HG03571 (cell line): ENCODE results near the gene C5orf15.
"Not testable (repeated sequence)": the region's sequence is repeated elsewhere in the genome, so short reads cannot be mapped to it uniquely, and the experiment has no call there.

Experiments used
- ATAC-seq: cut with Tn5 transposase; IDR thresholded peaks from one replicate; pipeline ENCODE4 v1.9.1; 2021; ENCODE audit not compliant: unreplicated experiment

The C5orf15 gene

DNA sequence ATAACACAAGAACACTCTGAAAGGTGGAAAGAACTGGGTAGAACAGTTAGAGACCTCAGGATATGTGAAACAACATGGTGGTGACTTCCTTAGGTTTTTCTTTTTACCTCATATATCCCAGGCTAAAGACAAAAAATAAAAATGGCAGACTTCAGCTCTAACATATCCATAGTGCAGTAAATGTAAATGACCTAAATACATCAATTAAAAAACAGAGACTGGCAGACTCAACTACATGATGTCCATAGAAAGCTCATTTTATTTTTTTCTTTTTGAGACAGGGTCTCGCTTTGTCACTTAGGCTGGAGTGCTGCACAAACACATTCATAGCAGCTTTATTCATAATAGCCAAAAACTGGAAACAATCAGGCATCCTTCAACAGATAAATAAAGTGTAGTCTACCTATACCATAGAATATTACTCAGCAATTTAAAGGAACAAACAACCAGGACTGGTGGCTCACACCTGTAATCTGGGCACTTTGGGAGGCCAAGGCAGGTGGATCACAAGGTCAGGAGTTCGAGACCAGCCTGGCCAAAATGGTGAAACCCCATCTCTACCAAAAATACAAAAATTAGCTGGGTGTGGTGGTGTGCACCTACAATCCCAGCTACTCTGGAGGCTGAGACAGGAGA lies 4.8 kb downstream of the C5orf15 start:
- ATAC-seq = no peak

DNA sequence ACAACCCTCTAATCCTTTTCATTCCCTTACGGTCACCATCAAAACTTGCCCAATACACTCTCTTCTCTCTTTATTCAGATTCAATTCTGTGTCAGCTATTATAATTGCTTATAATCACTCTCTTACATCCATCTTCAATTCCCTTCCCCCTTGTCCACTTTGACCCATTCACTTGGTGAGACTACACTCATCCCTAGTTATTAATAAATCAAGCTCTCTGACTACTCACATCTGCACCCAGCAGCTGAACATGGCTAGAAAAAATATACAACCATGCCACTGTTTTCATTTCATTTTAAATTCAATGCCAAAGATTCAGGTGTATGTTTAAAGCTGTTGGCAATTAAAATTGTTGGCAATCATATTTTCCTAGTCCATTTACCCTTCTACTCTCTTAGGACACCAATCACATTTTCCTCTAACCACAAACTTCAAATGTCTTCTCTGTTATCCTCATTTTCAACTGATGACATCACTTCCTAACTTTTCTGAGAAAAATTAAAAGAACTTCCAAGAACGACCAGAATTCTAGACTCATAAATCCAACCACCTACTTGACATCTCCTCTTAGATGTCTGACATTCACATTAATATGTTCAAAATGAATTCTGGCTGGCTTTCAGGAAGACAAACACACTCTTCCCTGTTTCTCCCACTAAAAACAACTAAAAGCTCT lies 5.5 kb downstream of the C5orf15 start:
- ATAC-seq = no peak

DNA sequence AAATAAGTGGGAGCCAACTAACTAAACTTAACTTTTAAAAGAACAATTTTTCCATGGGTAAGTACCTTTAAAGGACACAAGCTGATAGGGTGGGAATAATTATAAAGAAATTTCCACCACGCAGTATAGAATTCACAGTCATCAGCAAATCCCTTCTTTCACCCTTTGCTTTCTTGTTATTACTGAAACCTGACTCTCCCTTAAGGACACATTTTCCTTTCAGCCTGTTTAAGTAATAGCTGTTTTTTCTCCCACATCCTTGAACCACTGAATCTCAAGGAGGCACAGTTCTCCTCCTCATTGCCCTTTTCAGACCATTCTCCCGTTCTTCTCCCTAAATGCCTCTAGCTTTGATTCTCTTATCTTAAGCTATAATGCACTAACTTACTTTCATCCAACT lies 6.3 kb downstream of the C5orf15 start:
- ATAC-seq = no peak

DNA sequence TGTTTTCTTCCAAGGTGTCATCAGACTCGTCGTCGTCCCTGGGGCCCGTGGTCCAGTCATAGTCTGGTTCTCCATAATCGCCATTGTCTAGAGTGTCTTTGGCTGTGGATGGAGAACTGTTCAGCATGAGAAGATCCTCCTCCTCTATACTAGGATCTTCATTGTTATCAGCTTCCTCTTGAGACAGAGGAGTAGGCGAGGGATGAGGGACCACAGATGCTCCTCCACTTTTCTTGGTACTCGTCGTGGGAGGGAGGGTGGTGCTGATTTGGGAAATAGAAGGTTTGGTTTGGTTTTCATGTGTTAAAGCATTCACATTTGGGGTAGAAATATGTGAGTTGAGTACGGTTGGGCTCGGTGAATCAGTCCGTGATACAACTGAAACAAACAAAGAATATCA lies 8.8 kb downstream of the C5orf15 start:
- no peak for ATAC-seq

DNA sequence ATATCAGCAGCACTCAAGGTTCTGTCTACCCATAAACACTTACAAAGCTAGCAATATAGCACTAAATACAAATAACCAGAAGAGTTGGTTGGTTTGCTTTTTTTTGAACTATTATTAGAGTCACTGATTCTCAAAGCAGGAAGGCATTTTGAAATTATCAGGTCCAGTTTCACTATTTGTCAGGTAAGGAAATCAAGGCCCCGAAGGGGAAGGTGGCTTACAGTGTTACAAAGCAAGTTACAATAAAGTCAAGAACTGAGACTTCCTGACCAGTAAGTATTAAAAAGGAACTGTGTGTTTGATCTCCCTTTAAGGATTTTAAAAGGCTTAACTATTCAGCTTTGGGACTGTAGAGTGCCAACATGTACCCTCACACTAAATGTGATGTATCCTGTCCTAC lies 10.8 kb downstream of the C5orf15 start:
- ATAC-seq = peak; percentile 71

DNA sequence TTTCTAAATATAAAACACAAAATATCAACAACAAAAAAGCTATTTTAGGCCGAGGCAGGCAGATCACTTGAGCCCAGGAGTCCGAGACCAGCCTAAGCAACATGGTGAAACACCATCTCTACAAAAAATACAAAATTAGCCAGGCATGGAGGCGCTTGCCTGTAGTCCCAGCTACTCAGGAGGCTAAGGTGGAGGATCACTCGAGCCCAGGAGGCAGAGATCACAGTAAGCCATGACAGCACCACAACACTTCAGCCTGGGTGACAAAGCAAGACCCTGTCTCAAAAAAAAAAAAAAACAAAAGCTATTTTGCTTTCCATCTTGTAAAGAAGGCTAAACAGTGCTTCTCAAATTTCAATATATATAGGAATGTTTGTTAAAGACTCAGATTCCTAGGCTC lies 11.3 kb downstream of the C5orf15 start:
- ATAC-seq = no peak

DNA sequence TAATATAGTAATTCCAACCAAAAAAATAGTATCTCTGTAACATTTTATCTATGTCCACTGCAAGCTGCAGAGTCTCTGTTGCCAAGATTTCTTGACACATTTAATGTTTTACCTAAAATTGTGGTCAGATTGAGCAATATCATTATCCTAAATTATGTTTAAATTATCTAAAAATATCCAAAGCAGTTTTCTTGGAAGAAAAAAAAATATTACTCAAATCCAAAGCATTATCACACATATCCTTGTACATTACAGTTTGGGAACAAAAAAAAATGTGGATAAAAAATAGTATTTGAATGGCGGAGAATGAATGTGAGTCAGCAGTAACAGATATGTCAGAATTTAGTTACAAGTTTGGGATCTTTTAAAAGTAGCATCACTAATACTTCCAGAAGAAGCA lies 12.2 kb downstream of the C5orf15 start:
- not testable (repeated sequence) for ATAC-seq

DNA sequence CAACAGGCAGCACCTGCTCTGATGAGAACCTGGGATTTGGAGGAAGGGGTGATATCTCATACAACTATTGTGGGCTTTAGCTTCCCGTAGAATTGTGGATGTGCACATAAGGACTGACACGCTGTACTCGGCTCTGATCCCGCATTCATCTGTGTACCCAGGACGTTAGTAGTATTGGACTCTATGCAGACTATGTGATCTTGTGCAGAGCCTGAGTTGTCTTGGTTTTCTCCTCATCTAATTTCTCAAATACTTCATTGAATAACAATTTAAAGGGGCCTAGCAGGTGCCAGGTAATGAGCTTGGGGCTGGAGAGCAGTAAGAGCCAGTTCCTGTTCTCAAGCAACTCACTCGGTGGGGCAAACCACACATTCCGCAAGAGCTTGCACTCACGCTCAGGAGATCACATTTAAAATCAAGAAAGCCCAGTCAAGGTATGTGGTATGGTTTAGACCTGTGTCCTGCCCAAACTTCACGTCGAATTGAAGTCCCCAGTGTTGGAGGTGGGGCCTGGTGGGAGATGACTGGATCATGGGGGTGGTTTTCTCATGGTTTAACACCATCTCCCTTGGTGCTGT lies 14.8 kb downstream of the C5orf15 start:
- ATAC-seq = no peak

DNA sequence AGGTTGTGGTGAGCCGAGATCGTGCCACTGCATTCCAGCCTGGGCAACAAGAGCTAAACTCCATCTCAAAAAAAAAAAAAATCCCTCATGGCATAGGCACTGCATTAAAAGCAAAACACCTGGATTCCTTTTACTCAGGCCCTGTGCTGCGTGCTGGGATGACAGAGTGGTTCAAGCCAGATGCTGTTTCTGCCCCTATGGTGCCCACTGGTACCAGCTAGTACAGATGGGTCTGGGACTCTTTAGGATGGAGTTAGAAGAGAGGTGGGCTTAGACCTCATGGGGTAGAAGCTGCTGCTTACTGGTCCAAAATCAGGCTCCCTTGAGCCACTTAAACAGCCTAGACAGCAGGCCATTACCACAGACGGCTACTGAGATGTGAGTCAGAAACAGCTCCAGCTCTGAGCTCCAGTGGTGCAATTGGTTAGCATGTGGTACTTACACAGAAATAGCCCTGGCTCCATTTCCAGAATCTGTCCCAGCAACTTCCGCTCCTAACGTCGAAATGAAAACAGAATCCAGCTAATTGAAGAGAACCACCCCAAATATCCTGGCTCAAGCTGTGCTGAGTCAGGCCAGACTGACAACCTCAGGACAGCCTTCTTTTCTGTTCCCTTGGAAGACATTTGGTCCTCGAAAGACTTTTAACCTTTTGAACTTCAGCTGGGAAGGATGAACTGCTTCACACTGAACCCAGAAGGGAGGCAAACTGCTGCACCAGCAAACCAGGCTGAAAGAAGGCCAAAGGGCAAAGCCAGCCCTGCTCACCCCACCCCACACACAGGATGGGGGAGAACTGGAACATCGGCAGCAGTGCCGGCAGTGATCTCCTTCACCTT lies 15.5 kb downstream of the C5orf15 start:
- ATAC-seq = no peak

DNA sequence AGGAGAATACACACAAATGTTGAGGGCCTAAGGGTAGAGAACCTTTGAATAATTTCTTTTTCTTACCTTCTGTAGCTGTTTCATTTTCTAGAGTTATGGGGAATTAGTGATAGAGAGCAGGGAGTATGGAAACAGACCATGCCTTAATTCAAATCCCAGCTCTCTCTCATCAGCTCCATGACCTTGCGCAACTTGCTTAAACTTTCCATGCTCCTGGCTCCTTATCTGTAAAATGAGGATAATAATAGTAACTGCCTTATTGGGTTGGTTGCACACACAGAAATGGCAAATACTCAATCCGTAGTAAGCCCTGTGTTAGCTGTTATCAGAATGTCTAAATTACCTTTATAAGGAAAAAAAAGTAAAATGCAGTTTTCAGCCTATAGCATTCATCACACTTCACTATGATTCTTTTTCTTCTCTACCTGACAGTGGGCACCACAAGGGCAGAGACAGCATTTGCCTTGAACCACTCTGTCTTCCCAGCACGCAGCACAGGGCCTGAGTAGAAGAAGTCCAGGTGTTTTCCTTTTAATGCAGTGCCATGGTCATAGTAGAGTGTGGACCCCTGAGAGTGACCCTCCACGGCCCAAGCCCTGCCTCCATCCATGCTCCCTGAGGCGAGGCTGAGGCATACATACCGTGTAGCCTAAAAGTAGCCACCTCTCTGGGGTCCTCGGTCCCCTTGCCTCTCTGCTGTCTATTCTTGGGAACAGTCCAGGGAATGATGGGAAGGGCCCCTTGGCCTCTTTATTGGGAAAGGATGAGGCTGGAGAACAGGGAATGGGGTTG lies 17.4 kb downstream of the C5orf15 start:
- no peak for ATAC-seq

DNA sequence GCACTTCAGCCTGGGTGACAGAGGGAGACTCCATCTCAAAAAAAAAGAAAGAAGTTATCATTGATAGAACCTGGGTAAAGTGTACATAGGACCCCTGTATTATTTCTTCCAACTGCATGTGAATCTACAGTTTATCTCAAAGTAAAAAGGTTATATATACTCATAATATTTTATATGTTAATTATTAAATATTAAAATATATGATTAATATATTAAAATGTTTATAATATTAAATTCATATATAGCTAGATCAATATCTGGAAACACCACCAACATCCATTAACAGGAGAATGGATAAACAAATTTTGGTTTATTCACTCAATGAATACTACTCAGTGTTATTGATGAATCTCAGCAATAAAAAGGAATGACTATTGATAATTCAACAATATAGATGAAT lies 19.7 kb downstream of the C5orf15 start:
- no peak for ATAC-seq

DNA sequence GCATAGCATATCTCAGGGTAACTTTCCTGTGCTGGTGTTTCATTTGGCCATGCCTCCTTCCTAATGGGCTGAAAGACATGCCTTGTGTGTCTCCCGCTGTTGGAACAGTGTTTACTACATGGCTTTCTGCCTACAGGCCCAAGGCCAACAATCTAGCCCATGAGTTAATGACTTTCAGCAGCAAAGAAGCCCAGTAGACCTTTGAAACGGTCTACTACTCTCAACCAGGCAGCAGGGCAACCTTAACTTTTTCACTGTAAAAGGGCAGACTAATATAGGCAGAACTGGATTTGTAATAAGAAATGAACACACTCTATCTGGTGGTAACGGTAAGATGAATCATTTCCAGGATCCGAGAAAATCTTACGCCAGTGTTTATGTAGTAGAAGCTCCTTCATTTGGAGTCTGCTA lies 21.0 kb downstream of the C5orf15 start:
- no peak for ATAC-seq

DNA sequence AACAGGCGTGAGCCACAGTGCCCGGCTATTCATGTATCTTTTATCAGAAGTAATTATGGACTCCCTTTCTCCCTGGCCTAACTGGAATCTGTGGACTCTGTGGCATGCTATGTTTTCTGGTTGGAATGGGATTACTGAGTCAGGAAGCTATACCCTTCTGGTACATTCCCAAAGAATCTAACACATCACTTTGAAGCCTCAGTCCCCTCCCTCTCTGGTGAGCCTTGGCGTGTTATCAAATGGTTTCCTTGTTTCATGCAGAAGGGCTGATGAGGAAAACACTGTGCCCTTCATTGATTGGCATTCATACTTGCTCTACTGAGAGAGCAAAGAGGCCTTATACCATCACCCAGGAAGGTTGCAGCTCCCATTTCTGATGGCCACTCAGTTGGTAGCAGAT lies 22.9 kb downstream of the C5orf15 start:
- ATAC-seq = no peak

DNA sequence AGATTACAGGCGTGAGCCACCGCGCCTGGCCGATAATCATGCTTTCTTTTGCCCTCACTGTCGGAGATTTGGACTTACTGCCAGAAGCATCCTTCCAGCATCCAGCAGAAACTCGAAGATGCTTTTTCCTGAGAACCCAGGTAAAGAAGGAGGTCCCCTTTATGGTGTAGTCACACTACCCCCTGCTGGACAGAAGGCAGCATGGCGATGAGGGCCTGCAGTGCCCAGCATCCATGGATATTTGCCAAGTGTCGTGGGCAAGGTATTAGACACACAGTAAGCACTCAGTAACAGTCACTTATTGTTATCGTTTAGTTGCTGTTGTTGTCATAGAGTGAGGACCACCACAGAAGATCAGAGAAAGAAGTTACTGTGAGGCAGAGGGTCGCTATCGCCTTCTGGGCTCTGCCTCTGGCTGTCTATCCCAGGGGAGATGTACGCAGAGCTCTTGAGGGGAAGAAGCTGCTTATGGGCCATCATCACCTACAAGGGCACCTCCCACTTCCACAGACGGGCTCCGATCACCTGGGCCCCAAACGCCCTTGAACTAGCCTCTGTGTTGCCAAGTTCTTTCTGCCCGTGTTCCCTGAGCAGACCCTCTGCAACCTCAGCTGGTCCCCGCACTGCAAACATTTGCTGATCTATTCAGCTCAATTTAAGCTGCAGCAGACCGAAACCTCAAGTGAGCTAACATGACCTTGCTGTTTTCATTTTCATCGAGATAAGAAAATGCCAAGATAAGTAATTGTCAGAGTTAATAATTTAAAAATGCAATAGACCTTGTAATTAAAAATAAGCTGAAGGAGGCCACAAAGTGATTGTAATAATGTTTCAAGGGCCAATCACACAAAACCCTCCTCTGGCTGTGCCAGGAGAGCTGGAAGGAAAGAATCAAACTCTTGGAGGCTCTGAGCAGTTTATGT lies 23.9 kb downstream of the C5orf15 start:
- ATAC-seq = peak; percentile 57

DNA sequence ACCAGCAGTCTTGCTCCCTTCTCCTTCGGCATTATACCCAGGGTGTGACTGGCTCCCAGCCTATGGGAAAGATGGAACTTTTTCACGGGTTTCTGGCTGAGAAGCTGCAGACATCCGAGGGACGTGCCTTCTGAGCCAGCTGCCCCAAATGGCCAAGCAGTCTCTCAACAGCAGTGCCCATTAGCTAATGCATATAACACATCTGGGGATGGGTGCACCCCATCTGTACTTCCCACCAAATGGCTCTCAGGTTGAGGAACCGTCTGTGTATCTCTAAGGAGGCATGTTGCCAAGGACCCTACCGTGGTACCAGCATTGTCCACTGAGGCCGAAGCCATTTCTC lies 25.0 kb downstream of the C5orf15 start:
- ATAC-seq = no peak

DNA sequence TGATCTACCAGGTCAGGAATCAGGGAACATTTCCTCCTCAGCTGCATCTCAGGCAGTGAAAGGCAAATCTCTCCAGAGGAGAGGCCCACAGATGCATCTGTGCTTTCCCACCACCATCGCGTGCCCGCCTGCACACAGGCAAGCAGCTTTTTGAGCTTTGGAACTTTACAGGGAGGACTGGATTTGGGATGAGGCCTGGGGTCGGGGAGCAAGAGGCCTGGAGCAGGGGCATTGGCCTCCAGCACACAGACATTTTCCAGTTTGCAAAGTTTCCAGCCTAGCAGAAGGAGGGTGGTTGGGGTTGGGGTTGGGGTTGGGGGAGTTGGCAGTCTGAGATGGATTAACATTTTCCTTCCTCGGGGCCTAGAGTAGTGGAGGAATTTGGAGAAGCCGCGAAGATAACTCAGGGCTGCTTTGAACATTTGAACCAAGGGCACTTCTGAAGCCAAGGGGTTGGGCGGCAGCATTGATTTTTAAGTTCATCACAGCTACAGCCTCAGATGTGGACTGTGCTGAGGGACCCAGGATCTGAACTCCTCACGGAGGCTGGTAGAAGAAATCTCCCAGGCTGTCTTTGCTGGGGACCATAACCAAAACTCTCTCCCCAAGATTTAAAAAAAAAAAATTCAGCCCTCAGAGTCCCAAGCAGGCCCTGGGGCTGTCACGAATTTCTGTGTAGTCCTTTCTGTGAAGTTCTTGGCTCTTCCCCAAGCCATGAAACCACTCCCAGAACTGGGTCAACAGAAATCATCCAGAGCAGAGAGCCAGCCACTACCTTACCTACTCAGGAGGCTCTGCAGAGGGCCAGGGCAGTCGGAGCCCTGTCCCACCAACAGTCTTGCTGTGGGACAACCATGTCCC lies 25.6 kb downstream of the C5orf15 start:
- ATAC-seq = no peak

DNA sequence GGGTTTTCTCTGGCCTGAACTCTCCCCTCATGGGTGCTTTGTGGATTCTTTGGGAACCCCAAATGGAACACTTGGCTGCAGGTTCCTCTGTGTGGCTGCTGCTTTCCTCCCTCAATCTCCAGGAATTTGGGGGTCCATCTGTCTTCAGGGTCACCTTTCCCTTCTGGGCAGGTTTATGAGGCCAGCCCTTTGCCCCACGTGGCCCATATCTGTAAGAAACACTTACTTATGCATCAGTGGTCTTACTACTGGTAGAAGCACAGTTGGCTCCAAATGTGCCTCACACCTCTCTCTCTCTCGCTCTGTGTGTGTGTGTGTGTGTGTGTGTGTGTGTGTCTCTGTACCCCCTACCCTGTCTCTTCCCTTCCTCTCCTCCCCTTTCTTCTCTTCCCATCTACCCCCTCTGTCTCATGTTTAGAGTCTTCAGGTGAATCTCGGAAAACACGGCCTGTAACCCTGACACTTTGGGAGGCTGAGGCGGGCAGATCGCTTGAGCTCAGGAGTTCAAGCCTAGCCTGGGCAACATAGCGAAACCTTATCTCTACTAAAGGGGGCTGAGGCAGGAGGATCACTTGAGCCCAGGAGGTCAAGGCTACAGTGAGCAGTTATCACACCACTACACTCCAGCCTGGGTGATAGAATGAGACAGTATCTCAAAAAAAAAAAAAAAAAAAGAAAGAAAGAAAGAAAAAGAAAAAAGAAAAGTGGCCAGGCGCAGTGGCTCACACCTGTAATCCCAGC lies 26.8 kb downstream of the C5orf15 start:
- no peak for ATAC-seq

DNA sequence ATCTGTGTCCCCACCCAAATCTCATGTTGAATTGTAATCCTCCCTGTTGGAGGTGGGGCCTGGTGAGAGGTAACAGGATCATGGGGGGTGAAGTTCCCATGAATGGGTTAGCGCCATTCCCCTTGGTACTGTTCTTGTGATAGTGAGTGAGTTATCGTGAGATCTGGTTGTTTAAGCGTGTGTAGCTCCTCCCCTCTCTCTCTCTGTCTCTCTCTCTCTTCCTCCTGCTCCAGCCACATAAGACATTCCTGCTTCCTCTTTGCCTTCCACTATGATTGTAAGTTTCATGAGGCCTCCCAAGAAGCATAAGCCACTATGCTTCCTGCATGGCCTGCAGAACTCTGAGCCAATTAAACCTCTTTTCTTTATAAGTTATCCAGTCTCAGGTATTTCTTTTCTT lies 28.8 kb downstream of the C5orf15 start:
- ATAC-seq = no peak
